Measurements from ENCODE around the gene LLGL2.

The LLGL2 gene

DNA sequence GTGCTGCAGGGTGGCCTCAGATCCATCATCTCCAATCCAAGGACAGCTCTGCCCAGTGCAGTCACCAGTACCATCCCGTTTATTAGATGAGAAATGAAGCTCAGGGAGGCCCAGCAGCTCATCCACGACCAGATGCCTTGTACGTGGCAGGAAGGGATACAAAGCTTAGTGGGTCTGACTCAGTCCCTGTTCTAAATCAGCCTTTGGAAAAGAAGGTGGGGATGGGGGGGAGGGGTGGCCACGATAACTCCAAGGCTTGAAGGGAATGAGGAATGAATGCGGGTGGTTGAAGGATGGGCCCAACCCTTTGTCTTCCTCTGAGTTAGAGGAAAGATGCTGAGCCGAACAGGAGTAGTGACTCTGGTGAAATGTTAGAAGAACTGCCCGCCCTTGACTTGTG, 25.8 kb downstream of the LLGL2 start:
- H3K27ac ChIP-seq, result no peak overlapping the region
- TF ChIP-seq, protein P1, sequence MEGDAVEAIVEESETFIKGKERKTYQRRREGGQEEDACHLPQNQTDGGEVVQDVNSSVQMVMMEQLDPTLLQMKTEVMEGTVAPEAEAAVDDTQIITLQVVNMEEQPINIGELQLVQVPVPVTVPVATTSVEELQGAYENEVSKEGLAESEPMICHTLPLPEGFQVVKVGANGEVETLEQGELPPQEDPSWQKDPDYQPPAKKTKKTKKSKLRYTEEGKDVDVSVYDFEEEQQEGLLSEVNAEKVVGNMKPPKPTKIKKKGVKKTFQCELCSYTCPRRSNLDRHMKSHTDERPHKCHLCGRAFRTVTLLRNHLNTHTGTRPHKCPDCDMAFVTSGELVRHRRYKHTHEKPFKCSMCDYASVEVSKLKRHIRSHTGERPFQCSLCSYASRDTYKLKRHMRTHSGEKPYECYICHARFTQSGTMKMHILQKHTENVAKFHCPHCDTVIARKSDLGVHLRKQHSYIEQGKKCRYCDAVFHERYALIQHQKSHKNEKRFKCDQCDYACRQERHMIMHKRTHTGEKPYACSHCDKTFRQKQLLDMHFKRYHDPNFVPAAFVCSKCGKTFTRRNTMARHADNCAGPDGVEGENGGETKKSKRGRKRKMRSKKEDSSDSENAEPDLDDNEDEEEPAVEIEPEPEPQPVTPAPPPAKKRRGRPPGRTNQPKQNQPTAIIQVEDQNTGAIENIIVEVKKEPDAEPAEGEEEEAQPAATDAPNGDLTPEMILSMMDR (IDR thresholded peaks at IDR 0.05; ENCODE audit: low read depth, low read length), result no peak
- H3K27me3 ChIP-seq (ENCODE audit: insufficient read depth, low read depth, severe bottlenecking), result no peaks in the 10 kb centered on the region
- no peak overlapping the region for H3K4me3 ChIP-seq (ENCODE audit: low read depth, low read length)
- peak; percentile 19 for DNase-seq
- no peaks in the 10 kb centered on the region for H3K9me3 ChIP-seq (ENCODE audit: severe bottlenecking)
- peaks cover 78% of the 10 kb centered on the region for H3K36me3 ChIP-seq

DNA sequence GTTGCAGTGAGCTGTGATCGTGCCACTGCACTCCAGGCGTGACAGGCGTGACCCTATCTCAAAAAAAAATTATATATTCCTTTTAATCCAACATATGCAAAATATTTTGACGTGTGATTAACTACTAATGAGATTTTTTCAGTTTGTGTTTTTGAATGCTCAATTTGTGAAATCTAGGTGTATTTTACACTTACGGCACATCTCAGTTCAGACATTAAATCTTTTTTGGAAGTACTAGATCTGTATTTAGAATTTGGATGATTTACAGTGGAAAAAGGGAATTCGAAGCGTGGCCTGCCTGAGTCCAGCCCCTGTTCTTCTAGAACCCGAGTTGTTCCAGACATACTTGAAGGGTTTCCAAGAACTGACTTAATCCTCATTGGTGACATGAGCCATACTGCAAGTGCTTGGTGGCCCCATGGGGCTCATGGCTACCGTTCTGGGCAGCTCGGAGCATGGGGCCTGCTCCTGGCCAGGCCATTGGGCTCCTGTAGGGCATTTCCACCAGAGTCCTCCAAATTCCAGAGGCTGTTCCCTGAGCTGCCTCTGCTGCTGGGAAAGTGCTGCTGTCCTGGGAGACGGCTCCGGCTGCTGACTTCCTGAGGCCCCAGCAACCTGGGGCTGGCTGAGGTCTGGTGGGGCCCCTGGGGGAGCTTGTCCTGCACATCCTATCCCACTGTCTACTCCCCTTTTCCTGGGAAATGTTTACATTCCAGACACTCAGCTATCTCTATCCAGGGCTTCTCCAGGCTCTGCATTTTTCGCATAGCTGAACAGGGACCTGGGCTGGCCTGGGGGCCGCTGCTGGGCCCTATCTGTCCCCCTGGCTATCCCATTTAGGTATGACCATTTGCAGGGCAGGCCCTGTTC, 27.2 kb downstream of the LLGL2 start:
- Histone ChIP-seq H3K4me3 (ENCODE audit: low read depth, low read length) (no peak overlapping the region), H3K27me3 (ENCODE audit: insufficient read depth, low read depth, severe bottlenecking) (no peaks in the 10 kb centered on the region), H3K9me3 (ENCODE audit: severe bottlenecking) (no peaks in the 10 kb centered on the region), H3K27ac (no peak overlapping the region), H3K36me3 (peaks cover 72% of the 10 kb centered on the region)
- no peak for DNase-seq
- TF ChIP-seq, protein P1 (IDR thresholded peaks at IDR 0.05; ENCODE audit: low read depth, low read length), result no peak

DNA sequence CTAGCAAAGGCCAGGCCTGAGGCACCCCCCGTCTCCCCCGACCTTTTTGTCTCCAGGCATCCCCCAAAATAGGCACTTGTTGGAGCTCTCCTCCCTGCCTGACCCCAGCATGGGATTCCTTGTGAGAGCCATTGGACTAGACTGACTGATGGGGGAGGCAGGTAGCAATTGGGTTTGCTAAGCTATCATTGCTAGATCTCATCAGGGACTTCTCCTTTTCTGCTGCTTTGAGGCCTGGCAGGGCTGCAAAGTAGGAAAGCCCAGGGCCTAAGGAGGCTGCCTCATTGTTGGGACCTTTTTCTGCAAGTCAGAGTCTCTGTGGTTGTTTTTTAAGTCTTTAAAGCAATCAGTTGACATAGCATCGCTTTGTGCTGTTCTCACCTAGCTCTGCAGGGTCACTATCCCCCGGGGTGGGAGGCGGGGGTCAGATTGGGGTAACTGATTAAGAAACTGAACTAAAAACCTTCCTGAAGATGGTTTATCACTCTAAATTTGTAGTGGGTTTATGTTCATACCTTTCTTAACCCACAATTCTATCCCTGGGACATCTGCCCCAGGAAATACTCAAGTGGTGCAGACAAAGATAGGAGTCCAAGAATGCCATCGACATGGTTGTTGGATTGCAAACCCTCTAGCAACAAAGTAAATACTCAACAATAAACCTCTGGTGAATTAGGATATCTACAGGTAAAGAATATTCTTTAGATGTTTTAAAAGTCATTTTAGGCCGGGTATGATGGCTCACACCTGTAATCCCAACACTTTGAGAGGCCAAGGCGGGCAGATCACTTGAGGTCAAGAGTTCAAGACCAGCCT, 28.0 kb downstream of the LLGL2 start:
- H3K4me3 ChIP-seq (ENCODE audit: low read depth, low read length), result no peak overlapping the region
- H3K36me3 ChIP-seq, result peaks cover 72% of the 10 kb centered on the region
- TF ChIP-seq, protein P1 (IDR thresholded peaks at IDR 0.05; ENCODE audit: low read depth, low read length), result no peak
- H3K27ac ChIP-seq, result no peak overlapping the region
- no peak for DNase-seq
- H3K9me3 ChIP-seq (ENCODE audit: severe bottlenecking), result no peaks in the 10 kb centered on the region
- H3K27me3 ChIP-seq (ENCODE audit: insufficient read depth, low read depth, severe bottlenecking), result no peaks in the 10 kb centered on the region

DNA sequence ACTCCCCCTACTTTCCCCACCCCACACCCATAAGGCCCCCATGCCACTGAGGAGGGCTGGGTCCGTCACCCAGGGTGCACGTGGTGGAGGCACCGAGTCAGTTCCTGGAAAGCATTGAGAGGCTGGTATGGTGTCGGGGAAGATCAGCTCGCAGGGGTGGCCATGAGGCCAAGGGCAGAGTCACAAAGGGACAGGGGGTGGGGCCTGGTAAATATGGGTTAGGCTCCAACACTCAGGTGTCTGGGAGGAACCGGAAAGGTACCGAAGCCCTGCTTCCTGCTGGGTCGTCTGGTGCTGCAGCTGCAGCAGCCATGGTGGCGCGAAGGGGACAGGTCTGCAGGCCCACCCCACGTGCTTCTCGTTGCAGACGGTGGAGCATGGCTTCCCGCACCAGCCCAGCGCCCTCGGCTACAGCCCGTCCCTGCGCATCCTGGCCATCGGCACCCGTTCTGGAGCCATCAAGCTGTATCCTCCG, 30.2 kb downstream of the LLGL2 start:
- TF ChIP-seq, protein P1 (IDR thresholded peaks at IDR 0.05; ENCODE audit: low read depth, low read length), result no peak
- DNase-seq, result no peak
- Histone ChIP-seq H3K4me3 (ENCODE audit: low read depth, low read length) (no peak overlapping the region), H3K36me3 (peaks cover 70% of the 10 kb centered on the region), H3K27ac (no peak overlapping the region), H3K27me3 (ENCODE audit: insufficient read depth, low read depth, severe bottlenecking) (no peaks in the 10 kb centered on the region), H3K9me3 (ENCODE audit: severe bottlenecking) (no peaks in the 10 kb centered on the region)

DNA sequence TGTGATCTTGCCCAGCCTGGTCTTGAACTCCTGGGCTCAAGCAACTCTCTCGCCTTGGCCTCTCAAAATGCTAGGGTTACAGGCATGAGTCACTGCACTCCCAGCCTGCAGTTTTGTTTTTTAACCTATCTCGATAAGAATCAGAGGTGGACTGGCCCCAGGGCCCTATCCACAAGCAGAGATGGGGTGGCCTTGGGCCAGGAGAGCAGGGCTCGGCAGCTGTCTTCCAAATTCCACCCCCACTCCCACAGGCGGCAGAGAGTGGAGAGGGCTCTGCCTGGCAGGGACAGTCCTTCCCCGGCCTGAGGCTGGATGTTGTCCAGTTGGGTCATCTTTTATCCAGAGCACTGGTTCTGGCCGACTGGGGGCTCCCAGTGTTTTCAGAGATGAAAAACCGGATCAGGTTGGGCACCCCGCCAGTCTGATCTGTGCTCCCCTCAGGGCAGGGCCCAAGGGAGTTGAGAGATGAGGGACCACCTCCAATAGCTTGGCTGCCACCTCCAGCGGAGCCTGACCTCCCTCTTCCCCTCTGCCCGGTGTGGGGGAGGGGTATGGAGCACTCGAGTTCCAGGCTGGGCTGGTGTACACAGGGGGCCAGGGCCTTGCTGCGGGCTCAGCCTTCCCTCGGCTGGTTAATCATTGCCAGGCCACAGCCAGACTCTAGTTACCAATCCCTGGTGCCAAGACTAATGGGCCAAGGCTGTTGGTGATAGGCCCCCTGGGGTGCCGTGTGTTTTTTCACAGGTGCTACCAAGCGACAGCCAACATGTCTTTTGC, 31.8 kb downstream of the LLGL2 start:
- TF ChIP-seq, protein P1 (IDR thresholded peaks at IDR 0.05; ENCODE audit: low read depth, low read length), result no peak
- Histone ChIP-seq H3K27ac (no peak overlapping the region), H3K4me3 (ENCODE audit: low read depth, low read length) (no peak overlapping the region), H3K36me3 (peaks cover 70% of the 10 kb centered on the region), H3K9me3 (ENCODE audit: severe bottlenecking) (no peaks in the 10 kb centered on the region), H3K27me3 (ENCODE audit: insufficient read depth, low read depth, severe bottlenecking) (no peaks in the 10 kb centered on the region)
- DNase-seq, result peak; percentile 20
